H1 (cell line): ENCODE data around the gene NOSIP. TPM values are rescaled to one million over a fixed set of nuclear protein-coding genes. Genes with fewer than 3 reads are reported as not detected.

Source experiments
- polyA plus RNA-seq, 7 experiments: library from polyadenylated mRNA; depleted of rRNA in 3 of 7; stranded (reverse) in 5 of 7; unstranded in 2 of 7; fragments of >200 nt in 5 of 7; fragments of 200-250 nt in 2 of 7; gene quantifications; 1 replicate in 5 of 7; 2 replicates in 1 of 7; 4 replicates in 1 of 7; pipeline versions ENCODE4 v1.2.1 to v1.2.3, GENCODE V29; 2011 to 2013; ENCODE audit warnings: missing spikeins in 2 of 7, mixed read lengths in 2 of 7
- total RNA-seq: library from RNA; stranded (reverse); fragmentation: NEBNext Ultra II Directional; extraction: Animal tissue kit (Norgen Biotek cat#: 25700); gene quantifications from 2 replicates; pipeline ENCODE4 v1.2.1, GENCODE V29; 2021
- TF ChIP-seq, protein P1 (sequence below), 3 experiments: IDR thresholded peaks; 1 replicate in 2 of 3; 2 replicates in 1 of 3; pipeline versions ENCODE4 v1.5.1 to v1.6.1; 2011; ENCODE audit warnings: low read length in 3 of 3, mild to moderate bottlenecking in 3 of 3, inconsistent platforms in 2 of 3, low read depth in 1 of 3, moderate library complexity in 1 of 3; ENCODE audit not compliant: insufficient read depth in 1 of 3; ENCODE audit errors: control extremely low read depth in 1 of 3

NOSIP gene
- total and polyA plus RNA-seq, 2 of the 8 experiments (the other 6 are each of a cell fraction or from before 2014, with no cell fraction given): 85.1 to 192 TPM

DNA sequence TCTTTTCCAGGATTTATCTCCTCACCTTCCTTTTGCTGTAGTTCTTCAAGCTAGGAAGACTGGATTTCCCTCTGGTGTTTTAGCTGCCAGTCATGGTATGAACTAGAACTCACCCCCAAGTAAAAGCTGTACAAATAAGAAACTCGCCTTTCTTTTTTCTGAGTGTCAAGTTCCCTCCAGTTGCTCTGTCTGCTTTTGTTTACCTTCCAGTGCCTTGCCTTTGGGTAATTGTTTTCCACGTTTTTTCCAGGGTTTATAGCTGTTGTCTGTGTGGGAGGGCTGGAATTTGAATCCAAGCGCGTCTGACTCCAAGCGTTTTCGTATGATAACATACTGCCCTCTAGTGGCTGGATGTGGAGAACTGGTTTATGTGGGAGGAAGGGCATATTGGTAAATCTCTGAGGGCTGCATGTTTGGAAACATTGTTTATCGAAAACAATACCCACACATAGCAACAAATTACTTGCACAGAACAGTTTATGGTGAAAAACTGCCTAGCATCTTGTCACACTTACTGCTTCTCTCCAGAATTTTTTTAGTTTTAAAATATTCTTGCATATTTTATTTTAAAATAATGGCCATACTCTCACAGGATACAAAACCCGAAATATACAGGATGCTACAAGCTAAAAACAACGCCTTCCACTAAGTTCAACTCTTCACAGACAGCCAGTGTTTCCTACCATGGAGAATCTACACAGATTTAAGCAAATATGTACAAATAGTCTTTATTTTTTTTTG is 33.4 kb downstream of the NOSIP start (continued):
- TF ChIP-seq, protein P1, sequence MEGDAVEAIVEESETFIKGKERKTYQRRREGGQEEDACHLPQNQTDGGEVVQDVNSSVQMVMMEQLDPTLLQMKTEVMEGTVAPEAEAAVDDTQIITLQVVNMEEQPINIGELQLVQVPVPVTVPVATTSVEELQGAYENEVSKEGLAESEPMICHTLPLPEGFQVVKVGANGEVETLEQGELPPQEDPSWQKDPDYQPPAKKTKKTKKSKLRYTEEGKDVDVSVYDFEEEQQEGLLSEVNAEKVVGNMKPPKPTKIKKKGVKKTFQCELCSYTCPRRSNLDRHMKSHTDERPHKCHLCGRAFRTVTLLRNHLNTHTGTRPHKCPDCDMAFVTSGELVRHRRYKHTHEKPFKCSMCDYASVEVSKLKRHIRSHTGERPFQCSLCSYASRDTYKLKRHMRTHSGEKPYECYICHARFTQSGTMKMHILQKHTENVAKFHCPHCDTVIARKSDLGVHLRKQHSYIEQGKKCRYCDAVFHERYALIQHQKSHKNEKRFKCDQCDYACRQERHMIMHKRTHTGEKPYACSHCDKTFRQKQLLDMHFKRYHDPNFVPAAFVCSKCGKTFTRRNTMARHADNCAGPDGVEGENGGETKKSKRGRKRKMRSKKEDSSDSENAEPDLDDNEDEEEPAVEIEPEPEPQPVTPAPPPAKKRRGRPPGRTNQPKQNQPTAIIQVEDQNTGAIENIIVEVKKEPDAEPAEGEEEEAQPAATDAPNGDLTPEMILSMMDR (IDR thresholded peaks at IDR 0.05; ENCODE audit: control extremely low read depth in 1 of 3, insufficient read depth in 1 of 3, low read depth in 1 of 3, low read length in 3 of 3): peak; percentile 24 to 90 (median 84)
